Endothelial cell (in vitro differentiated cells): ENCODE data around the gene RASAL3. TPM values are rescaled to one million over a fixed set of nuclear protein-coding genes. Genes with fewer than 3 reads are reported as not detected.
A peak's percentile ranks its signal among the peaks of the same experiment; 100 is the strongest.

Source experiments
- DNase-seq: peaks from one replicate; pipeline ENCODE4 v3.0.0; 2021; ENCODE audit warnings: low spot score
- H3K27ac Mint-ChIP-seq: one replicate; pipeline ENCODE4 v1.8.0; 2021; ENCODE audit warnings: mixed read lengths, inconsistent platforms; ENCODE audit not compliant: unreplicated experiment
- H3K27me3 Mint-ChIP-seq: one replicate; pipeline ENCODE4 v1.8.0; 2021; ENCODE audit warnings: mild to moderate bottlenecking, moderate library complexity, mixed read lengths, inconsistent platforms; ENCODE audit not compliant: unreplicated experiment
- H3K36me3 Mint-ChIP-seq: one replicate; pipeline ENCODE4 v1.8.0; 2021; ENCODE audit warnings: mild to moderate bottlenecking, low read depth, mixed read lengths, inconsistent platforms; ENCODE audit not compliant: unreplicated experiment
- H3K4me1 Mint-ChIP-seq: one replicate; pipeline ENCODE4 v1.8.0; 2021; ENCODE audit warnings: mild to moderate bottlenecking, mixed read lengths, inconsistent platforms; ENCODE audit not compliant: unreplicated experiment
- H3K4me3 Mint-ChIP-seq: one replicate; pipeline ENCODE4 v1.8.0; 2021; ENCODE audit warnings: mild to moderate bottlenecking, mixed read lengths, inconsistent platforms; ENCODE audit not compliant: unreplicated experiment
- H3K9me3 Mint-ChIP-seq: one replicate; pipeline ENCODE4 v1.8.0; 2021; ENCODE audit warnings: mixed read lengths, inconsistent platforms; ENCODE audit not compliant: unreplicated experiment
- total RNA-seq: library from RNA; stranded (reverse); fragmentation: NEBNext Ultra II Directional; extraction: Animal tissue kit (Norgen Biotek cat#: 25700); gene quantifications from one replicate; pipeline ENCODE4 v1.2.1, GENCODE V29; 2021; ENCODE audit not compliant: unreplicated experiment
- TF ChIP-seq, protein P1 (sequence below): fragments of 200-600 bp; sonication (generic); IDR thresholded peaks from one replicate; pipeline ENCODE4 v1.5.0; 2021; ENCODE audit warnings: antibody characterized with exemption; ENCODE audit not compliant: unreplicated experiment

Gene RASAL3
- total RNA-seq, 1 donor from 2014 or later, result 1.5 TPM

DNA sequence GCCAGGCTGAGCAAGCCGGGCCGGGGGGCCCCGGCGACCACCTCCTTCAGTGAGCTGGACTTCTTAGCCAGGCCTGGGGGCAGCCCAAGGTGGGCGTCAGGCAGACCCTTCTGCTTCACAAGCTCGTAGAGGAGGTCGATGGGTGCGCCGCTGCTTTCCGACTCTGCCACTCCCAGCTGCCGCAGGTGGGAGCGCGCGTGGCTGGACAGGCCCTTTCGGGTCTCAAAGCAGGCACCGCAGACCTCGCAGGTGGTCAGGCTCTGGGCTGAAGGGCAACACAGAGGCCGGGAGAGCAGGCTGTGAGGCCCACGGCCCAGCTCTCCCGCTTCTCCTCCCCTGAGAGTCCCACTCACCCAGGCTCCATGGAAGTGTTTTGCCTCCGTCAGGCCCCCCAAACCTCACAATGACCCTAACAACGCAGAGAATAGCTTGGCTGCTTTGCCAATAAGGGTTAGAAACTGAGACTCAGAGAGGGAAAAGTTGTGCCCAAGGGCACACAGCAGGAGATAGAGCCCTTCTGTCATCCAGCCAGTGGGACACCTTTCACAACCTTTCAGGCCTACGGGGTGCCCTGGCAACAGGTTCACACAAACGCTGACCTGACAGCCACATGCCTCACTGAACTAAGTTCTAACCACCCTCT is 34.4 kb downstream of the RASAL3 start:
- TF ChIP-seq, protein P1, sequence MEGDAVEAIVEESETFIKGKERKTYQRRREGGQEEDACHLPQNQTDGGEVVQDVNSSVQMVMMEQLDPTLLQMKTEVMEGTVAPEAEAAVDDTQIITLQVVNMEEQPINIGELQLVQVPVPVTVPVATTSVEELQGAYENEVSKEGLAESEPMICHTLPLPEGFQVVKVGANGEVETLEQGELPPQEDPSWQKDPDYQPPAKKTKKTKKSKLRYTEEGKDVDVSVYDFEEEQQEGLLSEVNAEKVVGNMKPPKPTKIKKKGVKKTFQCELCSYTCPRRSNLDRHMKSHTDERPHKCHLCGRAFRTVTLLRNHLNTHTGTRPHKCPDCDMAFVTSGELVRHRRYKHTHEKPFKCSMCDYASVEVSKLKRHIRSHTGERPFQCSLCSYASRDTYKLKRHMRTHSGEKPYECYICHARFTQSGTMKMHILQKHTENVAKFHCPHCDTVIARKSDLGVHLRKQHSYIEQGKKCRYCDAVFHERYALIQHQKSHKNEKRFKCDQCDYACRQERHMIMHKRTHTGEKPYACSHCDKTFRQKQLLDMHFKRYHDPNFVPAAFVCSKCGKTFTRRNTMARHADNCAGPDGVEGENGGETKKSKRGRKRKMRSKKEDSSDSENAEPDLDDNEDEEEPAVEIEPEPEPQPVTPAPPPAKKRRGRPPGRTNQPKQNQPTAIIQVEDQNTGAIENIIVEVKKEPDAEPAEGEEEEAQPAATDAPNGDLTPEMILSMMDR, result no peak
- Mint-ChIP-seq H3K27ac (peak overlapping the region; percentile 64), H3K4me1 (peaks cover 32% of the 10 kb centered on the region), H3K27me3 (peaks cover 38% of the 10 kb centered on the region), H3K36me3 (peaks cover 38% of the 10 kb centered on the region), H3K9me3 (no peaks in the 10 kb centered on the region), H3K4me3 (no peak overlapping the region)
- DNase-seq, result no peak

DNA sequence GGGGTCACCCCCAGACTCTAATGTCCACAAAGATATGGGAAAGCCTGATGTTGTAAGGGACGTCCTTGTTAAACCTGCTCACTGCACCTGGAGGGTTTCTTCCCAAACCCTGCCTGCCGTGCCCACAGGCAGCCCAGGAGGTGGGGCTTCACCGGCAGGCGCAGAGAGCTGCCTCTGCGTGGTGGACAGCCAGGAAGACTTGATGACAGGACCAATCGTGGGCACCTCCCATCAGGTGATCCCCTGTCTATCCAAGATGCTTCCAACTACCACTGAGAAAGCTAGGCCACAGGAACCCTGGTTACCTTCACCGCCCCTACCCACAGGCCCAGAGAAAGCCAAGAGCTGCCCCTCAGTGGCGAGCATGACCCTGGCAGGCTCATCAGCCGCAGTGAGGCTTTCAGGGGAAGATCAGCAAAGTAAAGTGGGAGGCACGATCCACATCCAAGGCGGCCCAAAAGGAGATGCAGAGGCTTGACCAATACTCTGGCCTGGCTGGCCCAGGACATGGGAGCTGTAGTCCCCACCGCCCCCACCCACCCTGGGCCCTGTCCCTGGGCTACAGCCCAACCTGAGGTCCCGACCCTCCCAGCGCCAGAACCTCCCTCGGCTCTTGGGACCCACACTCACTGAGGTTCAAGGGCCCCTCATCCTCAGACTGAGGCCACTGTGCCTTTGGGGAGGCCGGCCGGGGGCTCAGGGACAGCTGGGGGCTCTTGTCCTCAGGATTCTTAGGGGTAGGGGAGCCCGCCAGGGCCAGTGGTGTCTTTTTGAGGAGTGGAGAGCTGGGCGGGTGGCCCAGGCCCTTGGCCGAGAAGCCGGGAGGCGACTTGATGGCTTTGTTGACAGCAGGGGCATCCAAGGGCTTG is 35.2 kb downstream of the RASAL3 start:
- no peaks in the 10 kb centered on the region for H3K9me3 Mint-ChIP-seq
- DNase-seq, result no peak
- H3K36me3 Mint-ChIP-seq, result peaks cover 38% of the 10 kb centered on the region
- H3K4me1 Mint-ChIP-seq, result peaks cover 32% of the 10 kb centered on the region
- H3K27ac Mint-ChIP-seq, result peak overlapping the region; percentile 52
- H3K27me3 Mint-ChIP-seq, result peaks cover 38% of the 10 kb centered on the region
- H3K4me3 Mint-ChIP-seq, result no peak overlapping the region
- TF ChIP-seq, protein P1, result no peak

DNA sequence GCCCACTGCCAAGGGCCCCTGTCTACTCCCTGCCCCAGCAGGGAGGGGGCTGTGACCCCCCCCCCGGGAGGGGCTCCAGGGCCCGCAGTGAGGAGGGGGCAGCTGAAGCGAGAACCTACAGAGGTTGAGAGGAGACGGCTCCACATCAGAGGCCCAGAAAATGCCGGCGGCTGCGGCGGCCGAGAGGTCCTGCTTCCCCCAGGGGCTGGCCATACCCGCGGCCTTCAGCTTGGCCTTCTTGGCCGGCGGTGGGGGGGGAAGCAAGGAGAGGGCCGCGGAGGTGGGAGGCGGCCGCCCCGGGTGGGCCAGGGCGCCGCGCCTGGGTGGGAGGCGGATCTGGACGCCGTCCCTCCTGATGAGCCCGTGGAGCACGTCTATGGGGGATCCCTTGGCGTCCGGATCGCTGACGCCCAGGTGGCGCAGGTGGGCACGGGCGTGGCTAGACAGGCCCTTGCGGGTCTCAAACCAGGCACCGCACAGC is 36.3 kb downstream of the RASAL3 start:
- peaks cover 34% of the 10 kb centered on the region for H3K27me3 Mint-ChIP-seq
- no peaks in the 10 kb centered on the region for H3K9me3 Mint-ChIP-seq
- DNase-seq, result no peak
- peaks cover 26% of the 10 kb centered on the region for H3K4me1 Mint-ChIP-seq
- peak overlapping the region; percentile 82 for H3K27ac Mint-ChIP-seq
- H3K36me3 Mint-ChIP-seq, result peaks cover 45% of the 10 kb centered on the region
- H3K4me3 Mint-ChIP-seq, result no peak overlapping the region
- TF ChIP-seq, protein P1, result no peak

DNA sequence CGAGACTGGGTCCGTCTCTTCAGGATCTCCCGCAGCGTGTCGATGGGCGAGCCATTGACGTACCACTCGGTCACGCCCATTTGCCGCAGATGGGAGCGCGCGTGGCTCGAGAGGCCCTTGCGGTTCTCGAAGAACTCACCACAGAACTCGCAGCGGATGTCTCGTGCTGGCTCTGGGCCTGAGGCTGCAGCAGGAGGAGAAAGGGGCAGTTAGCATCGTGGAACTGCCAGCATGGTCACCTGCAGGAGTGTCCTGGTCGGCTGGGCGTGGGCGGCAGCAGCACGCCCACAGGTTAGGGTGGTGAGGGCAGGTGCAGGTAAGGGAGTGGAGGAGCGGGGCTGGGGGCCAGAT is 37.0 kb downstream of the RASAL3 start:
- no peak overlapping the region for H3K4me3 Mint-ChIP-seq
- H3K9me3 Mint-ChIP-seq, result no peaks in the 10 kb centered on the region
- TF ChIP-seq, protein P1, result no peak
- H3K27me3 Mint-ChIP-seq, result peaks cover 32% of the 10 kb centered on the region
- DNase-seq, result no peak
- peaks cover 52% of the 10 kb centered on the region for H3K36me3 Mint-ChIP-seq
- peak overlapping the region; percentile 72 for H3K27ac Mint-ChIP-seq
- H3K4me1 Mint-ChIP-seq, result peaks cover 25% of the 10 kb centered on the region
